ENCODE results near the gene LAMTOR4. TPM values are rescaled to one million over a fixed set of nuclear protein-coding genes. Genes with fewer than 3 reads are reported as not detected.
"Not testable (repeated sequence)": the region's sequence is repeated elsewhere in the genome, so short reads cannot be mapped to it uniquely, and the experiment has no call there.

The LAMTOR4 gene
- total RNA-seq, 1 donor from 2014 or later: 62.7 TPM

DNA sequence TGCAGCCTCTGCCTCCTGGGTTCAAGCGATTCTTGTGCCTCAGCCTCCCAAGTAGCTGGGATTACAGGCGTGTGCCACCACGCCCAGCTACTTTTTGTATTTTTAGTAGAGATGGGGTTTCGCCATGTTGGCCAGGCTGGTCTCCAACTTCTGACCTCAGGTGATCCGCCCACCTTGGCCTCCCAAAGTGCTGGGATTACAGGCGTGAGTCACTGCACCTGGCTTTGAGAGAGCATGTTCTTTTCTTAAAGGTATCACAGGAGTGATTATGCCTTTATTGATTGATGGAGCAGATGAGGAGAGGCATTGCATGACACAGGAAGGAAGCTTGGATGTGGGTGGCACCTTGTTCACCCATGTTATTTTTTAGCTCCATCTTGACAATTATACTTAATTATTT, 34.4 kb downstream of the LAMTOR4 start:
- not testable (repeated sequence) for H3K36me3 Mint-ChIP-seq (ENCODE audit: low read depth, unreplicated experiment); H4K20me1 ChIP-seq (ENCODE audit: insufficient read depth, low read length); H3K9ac ChIP-seq (ENCODE audit: low read length); DNase-seq (ENCODE audit: low read depth); H3K27ac ChIP-seq (ENCODE audit: low read depth, low read length); H3K4me3 ChIP-seq (ENCODE audit: insufficient read depth, low read depth, low read length); H3K79me2 ChIP-seq (ENCODE audit: insufficient read depth, low read length); H3K9me3 ChIP-seq (ENCODE audit: insufficient read depth, low read depth, low read length); FAIRE-seq; H3K4me3 Mint-ChIP-seq (ENCODE audit: unreplicated experiment); H3K9me3 Mint-ChIP-seq (ENCODE audit: unreplicated experiment); H3K27ac Mint-ChIP-seq (ENCODE audit: unreplicated experiment); H3K4me2 ChIP-seq (ENCODE audit: low read length); H3K4me1 ChIP-seq (ENCODE audit: insufficient read depth, low read length); H3K4me1 Mint-ChIP-seq (ENCODE audit: low read depth, unreplicated experiment); H3K36me3 ChIP-seq (ENCODE audit: insufficient read depth, low read length); H2AFZ ChIP-seq (ENCODE audit: low read depth, low read length); H3K27me3 ChIP-seq (ENCODE audit: insufficient read depth, low read length)
- peaks cover 13% of the 10 kb centered on the region for H3K27me3 Mint-ChIP-seq (ENCODE audit: low read depth, unreplicated experiment)

DNA sequence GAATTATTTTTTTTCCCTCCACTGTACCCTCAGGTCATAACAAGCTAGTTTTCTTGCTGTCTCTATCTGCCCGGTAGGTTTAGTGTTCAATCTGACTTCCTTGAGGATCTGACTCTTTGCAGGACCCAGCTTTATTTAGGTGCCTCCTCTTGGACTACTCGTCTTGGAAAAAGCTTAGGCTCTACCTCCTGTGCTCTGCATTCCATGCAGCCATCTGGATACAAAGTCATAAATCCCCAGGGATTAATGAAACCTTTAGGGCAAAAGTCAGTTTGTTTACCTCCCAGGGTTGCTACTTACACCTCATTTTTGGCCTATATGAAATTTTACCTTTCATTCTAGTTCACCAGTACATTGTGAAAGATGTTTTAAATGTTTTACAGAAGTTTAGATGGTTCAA, 37.0 kb downstream of the LAMTOR4 start:
- H3K36me3 Mint-ChIP-seq (ENCODE audit: low read depth, unreplicated experiment): no peaks in the 10 kb centered on the region
- no peak overlapping the region for H3K4me3 Mint-ChIP-seq (ENCODE audit: unreplicated experiment)
- Histone ChIP-seq H3K4me2 (ENCODE audit: low read length) (no peak overlapping the region), H2AFZ (ENCODE audit: low read depth, low read length) (no peak overlapping the region), H3K4me1 (ENCODE audit: insufficient read depth, low read length) (no peaks in the 10 kb centered on the region), H4K20me1 (ENCODE audit: insufficient read depth, low read length) (no peaks in the 10 kb centered on the region), H3K9ac (ENCODE audit: low read length) (no peak overlapping the region), H3K79me2 (ENCODE audit: insufficient read depth, low read length) (no peaks in the 10 kb centered on the region), H3K4me3 (ENCODE audit: insufficient read depth, low read depth, low read length) (no peak overlapping the region), H3K9me3 (ENCODE audit: insufficient read depth, low read depth, low read length) (no peaks in the 10 kb centered on the region), H3K27me3 (ENCODE audit: insufficient read depth, low read length) (no peaks in the 10 kb centered on the region), H3K27ac (ENCODE audit: low read depth, low read length) (no peak overlapping the region), H3K36me3 (ENCODE audit: insufficient read depth, low read length) (no peaks in the 10 kb centered on the region)
- H3K4me1 Mint-ChIP-seq (ENCODE audit: low read depth, unreplicated experiment): peaks cover 5% of the 10 kb centered on the region
- no peaks in the 10 kb centered on the region for H3K9me3 Mint-ChIP-seq (ENCODE audit: unreplicated experiment)
- TF ChIP-seq EZH2 (IDR thresholded peaks at IDR 0.05; ENCODE audit: insufficient read depth, low read length): no peak
- TF ChIP-seq, protein P1, sequence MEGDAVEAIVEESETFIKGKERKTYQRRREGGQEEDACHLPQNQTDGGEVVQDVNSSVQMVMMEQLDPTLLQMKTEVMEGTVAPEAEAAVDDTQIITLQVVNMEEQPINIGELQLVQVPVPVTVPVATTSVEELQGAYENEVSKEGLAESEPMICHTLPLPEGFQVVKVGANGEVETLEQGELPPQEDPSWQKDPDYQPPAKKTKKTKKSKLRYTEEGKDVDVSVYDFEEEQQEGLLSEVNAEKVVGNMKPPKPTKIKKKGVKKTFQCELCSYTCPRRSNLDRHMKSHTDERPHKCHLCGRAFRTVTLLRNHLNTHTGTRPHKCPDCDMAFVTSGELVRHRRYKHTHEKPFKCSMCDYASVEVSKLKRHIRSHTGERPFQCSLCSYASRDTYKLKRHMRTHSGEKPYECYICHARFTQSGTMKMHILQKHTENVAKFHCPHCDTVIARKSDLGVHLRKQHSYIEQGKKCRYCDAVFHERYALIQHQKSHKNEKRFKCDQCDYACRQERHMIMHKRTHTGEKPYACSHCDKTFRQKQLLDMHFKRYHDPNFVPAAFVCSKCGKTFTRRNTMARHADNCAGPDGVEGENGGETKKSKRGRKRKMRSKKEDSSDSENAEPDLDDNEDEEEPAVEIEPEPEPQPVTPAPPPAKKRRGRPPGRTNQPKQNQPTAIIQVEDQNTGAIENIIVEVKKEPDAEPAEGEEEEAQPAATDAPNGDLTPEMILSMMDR (IDR thresholded peaks at IDR 0.05; ENCODE audit: insufficient read depth, low read depth, low read length): no peak
- DNase-seq (ENCODE audit: low read depth): no peak
- H3K27me3 Mint-ChIP-seq (ENCODE audit: low read depth, unreplicated experiment): peaks cover 20% of the 10 kb centered on the region
- no peak overlapping the region for H3K27ac Mint-ChIP-seq (ENCODE audit: unreplicated experiment)
- no peak for FAIRE-seq

DNA sequence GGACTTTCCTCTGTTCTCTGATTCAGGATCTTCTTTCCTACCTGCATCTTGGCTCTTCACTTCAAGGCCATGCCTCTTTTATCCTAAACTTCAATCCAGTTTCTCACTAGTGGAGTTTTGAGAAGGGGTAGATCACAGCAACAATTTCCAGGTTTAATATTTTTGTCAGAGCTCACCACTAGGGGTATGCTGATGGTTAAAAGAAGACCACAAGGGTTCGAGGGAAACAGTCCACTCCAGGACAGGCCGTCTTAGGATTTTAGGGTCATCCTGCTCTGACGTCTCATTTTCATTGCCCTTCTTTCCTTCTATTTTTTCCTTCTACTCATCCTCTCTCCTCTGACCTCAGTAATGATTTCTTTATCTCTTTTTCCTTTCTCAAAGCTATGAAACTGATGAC, 40.3 kb downstream of the LAMTOR4 start:
- FAIRE-seq (no peak), DNase-seq (ENCODE audit: low read depth) (no peak)
- Histone ChIP-seq H3K36me3 (ENCODE audit: insufficient read depth, low read length) (no peaks in the 10 kb centered on the region), H2AFZ (ENCODE audit: low read depth, low read length) (no peak overlapping the region), H3K27ac (ENCODE audit: low read depth, low read length) (no peak overlapping the region), H3K4me2 (ENCODE audit: low read length) (no peak overlapping the region), H3K79me2 (ENCODE audit: insufficient read depth, low read length) (no peaks in the 10 kb centered on the region), H3K4me1 (ENCODE audit: insufficient read depth, low read length) (no peaks in the 10 kb centered on the region), H3K9me3 (ENCODE audit: insufficient read depth, low read depth, low read length) (no peaks in the 10 kb centered on the region), H3K27me3 (ENCODE audit: insufficient read depth, low read length) (no peaks in the 10 kb centered on the region), H4K20me1 (ENCODE audit: insufficient read depth, low read length) (no peaks in the 10 kb centered on the region), H3K9ac (ENCODE audit: low read length) (no peak overlapping the region), H3K4me3 (ENCODE audit: insufficient read depth, low read depth, low read length) (no peak overlapping the region)
- H3K4me1 Mint-ChIP-seq (ENCODE audit: low read depth, unreplicated experiment): peaks cover 12% of the 10 kb centered on the region
- no peaks in the 10 kb centered on the region for H3K9me3 Mint-ChIP-seq (ENCODE audit: unreplicated experiment)
- no peak overlapping the region for H3K4me3 Mint-ChIP-seq (ENCODE audit: unreplicated experiment)
- H3K36me3 Mint-ChIP-seq (ENCODE audit: low read depth, unreplicated experiment): no peaks in the 10 kb centered on the region
- TF ChIP-seq, protein P1 (IDR thresholded peaks at IDR 0.05; ENCODE audit: insufficient read depth, low read depth, low read length): no peak
- no peak for TF ChIP-seq EZH2 (IDR thresholded peaks at IDR 0.05; ENCODE audit: insufficient read depth, low read length)
- H3K27me3 Mint-ChIP-seq (ENCODE audit: low read depth, unreplicated experiment): peaks cover 13% of the 10 kb centered on the region
- H3K27ac Mint-ChIP-seq (ENCODE audit: unreplicated experiment): no peak overlapping the region
